Calu3 (cell line): Measurements from ENCODE around the gene ITPKB. TPM values are rescaled to one million over a fixed set of nuclear protein-coding genes. Genes with fewer than 3 reads are reported as not detected.
"Not testable (repeated sequence)": the region's sequence is repeated elsewhere in the genome, so short reads cannot be mapped to it uniquely, and the experiment has no call there.

Source experiments
- BruUV-seq: library from RNA; stranded (reverse); fragments of 400-500 nt; replicated peaks from 2 replicates; lab custom pipeline; 2021; lab: Mats Ljungman, UMichigan
- CTCF ChIA-PET: fragments of 300-600 bp; sonication (Branson Sonifier 250); formaldehyde crosslinking; loops from one replicate; lab custom pipeline; 2022; ENCODE audit warnings: antibody characterized with exemption; lab: Charles Lee
- DNase-seq: peaks from one replicate; pipeline ENCODE4 v3.0.0; 2022
- H3K27ac Mint-ChIP-seq: one replicate; pipeline ENCODE4 v1.8.0; 2022; ENCODE audit warnings: mixed read lengths; ENCODE audit not compliant: unreplicated experiment
- H3K27me3 Mint-ChIP-seq: one replicate; pipeline ENCODE4 v1.8.0; 2022; ENCODE audit warnings: mixed read lengths; ENCODE audit not compliant: unreplicated experiment
- H3K36me3 Mint-ChIP-seq: one replicate; pipeline ENCODE4 v1.8.0; 2022; ENCODE audit warnings: mild to moderate bottlenecking, moderate library complexity, mixed read lengths; ENCODE audit not compliant: insufficient read depth, unreplicated experiment
- H3K4me1 Mint-ChIP-seq: one replicate; pipeline ENCODE4 v1.8.0; 2022; ENCODE audit warnings: mild to moderate bottlenecking, low read depth, mixed read lengths; ENCODE audit not compliant: unreplicated experiment
- H3K4me3 Mint-ChIP-seq: one replicate; pipeline ENCODE4 v1.8.0; 2022; ENCODE audit warnings: mild to moderate bottlenecking, low read depth, moderate library complexity, mixed read lengths; ENCODE audit not compliant: unreplicated experiment
- H3K9me3 Mint-ChIP-seq: one replicate; pipeline ENCODE4 v1.8.0; 2022; ENCODE audit warnings: low read depth, mixed read lengths; ENCODE audit not compliant: unreplicated experiment
- intact Hi-C: fragments of 100-400 bp; cut with micrococcal nuclease; formaldehyde crosslinking; loops from one replicate; pipeline ENCODE4 v1.10.0; 2022; ENCODE audit not compliant: unreplicated experiment
- total RNA-seq: library from RNA; stranded (reverse); gene quantifications from 2 replicates; pipeline ENCODE4 v1.2.3, GENCODE V29; 2022
- TF ChIP-seq, protein P1 (sequence below): fragments of 200-600 bp; IDR thresholded peaks from one replicate; pipeline ENCODE4 v1.8.0; 2022; ENCODE audit warnings: antibody characterized with exemption; ENCODE audit not compliant: unreplicated experiment

The ITPKB gene
- total RNA-seq, 1 experiment from 2014 or later = 11.8 TPM

DNA sequence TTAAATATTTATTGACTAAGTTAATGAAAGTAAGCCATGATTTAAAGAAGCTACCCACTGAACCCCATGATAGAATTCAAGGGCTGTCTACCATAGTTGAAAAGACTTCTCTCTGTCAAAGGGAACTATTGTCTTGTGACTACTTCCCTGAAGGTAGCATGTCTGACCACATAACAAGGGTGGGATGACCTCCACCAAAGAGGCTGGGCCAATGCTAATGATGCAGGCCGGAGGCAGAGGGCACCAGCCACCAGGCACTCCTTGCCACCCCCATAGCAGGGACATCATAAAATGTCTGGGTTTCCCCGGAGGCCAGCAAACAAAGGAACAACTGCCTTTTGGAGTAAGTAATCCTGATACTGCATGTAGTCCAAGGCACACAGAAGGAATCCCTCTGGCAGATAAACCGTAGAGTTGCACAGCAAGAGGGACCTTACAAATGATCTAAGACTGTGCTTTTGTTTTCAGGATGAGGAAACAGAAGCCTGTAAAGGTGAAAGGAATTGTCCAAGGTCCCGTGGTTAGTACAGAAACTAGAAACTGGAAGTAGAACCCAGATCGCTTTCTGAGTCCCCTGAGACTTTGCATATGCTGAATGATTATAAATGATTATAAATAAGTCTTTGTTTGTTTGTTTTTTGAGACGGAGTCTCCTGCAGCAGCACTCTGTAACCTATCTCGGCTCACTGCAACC, 33.5 kb upstream of the ITPKB start:
- CTCF ChIA-PET = no interaction called here
- no peaks in the 10 kb centered on the region for H3K4me1 Mint-ChIP-seq
- H3K36me3 Mint-ChIP-seq = no peaks in the 10 kb centered on the region
- no peak overlapping the region for H3K4me3 Mint-ChIP-seq
- BruUV-seq = no TSS peak
- TF ChIP-seq, protein P1, sequence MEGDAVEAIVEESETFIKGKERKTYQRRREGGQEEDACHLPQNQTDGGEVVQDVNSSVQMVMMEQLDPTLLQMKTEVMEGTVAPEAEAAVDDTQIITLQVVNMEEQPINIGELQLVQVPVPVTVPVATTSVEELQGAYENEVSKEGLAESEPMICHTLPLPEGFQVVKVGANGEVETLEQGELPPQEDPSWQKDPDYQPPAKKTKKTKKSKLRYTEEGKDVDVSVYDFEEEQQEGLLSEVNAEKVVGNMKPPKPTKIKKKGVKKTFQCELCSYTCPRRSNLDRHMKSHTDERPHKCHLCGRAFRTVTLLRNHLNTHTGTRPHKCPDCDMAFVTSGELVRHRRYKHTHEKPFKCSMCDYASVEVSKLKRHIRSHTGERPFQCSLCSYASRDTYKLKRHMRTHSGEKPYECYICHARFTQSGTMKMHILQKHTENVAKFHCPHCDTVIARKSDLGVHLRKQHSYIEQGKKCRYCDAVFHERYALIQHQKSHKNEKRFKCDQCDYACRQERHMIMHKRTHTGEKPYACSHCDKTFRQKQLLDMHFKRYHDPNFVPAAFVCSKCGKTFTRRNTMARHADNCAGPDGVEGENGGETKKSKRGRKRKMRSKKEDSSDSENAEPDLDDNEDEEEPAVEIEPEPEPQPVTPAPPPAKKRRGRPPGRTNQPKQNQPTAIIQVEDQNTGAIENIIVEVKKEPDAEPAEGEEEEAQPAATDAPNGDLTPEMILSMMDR = no peak
- peaks cover 13% of the 10 kb centered on the region for H3K27me3 Mint-ChIP-seq
- intact Hi-C loops = no loop called here
- no peak for DNase-seq
- H3K27ac Mint-ChIP-seq = no peak overlapping the region
- H3K9me3 Mint-ChIP-seq = no peaks in the 10 kb centered on the region

GRCh38 chr1:226767170-226767569, 28.1 kb upstream of the ITPKB start:
- CTCF ChIA-PET, H3K9me3 Mint-ChIP-seq, H3K4me1 Mint-ChIP-seq, BruUV-seq, H3K36me3 Mint-ChIP-seq, DNase-seq, H3K4me3 Mint-ChIP-seq, H3K27ac Mint-ChIP-seq, intact Hi-C loops: not testable (repeated sequence)
- H3K27me3 Mint-ChIP-seq = peaks cover 65% of the 10 kb centered on the region

- BruUV-seq = no TSS peak
- TF ChIP-seq, protein P1 = no peak
- Mint-ChIP-seq H3K27ac (no peak overlapping the region), H3K9me3 (no peaks in the 10 kb centered on the region), H3K36me3 (no peaks in the 10 kb centered on the region), H3K27me3 (peaks cover 71% of the 10 kb centered on the region), H3K4me3 (no peak overlapping the region), H3K4me1 (no peaks in the 10 kb centered on the region)
- CTCF ChIA-PET = no interaction called here
- DNase-seq = no peak
- intact Hi-C loops = no loop called here
Observed at GRCh38 chr1:226766565-226766964, 27.5 kb upstream of the ITPKB start.

GRCh38 chr1:226764533-226764932, 25.5 kb upstream of the ITPKB start:
- BruUV-seq = no TSS peak
- intact Hi-C loops = no loop called here
- Mint-ChIP-seq H3K27me3 (peaks cover 83% of the 10 kb centered on the region), H3K4me3 (no peak overlapping the region), H3K4me1 (no peaks in the 10 kb centered on the region), H3K27ac (no peak overlapping the region), H3K9me3 (no peaks in the 10 kb centered on the region), H3K36me3 (no peaks in the 10 kb centered on the region)
- CTCF ChIA-PET = no interaction called here
- TF ChIP-seq, protein P1 = no peak
- DNase-seq = no peak

- no peak overlapping the region for H3K4me3 Mint-ChIP-seq
- TF ChIP-seq, protein P1 = no peak
- H3K27ac Mint-ChIP-seq = no peak overlapping the region
- DNase-seq = peak; percentile 6
- intact Hi-C loops = no loop called here
- no TSS peak for BruUV-seq
- peaks cover 81% of the 10 kb centered on the region for H3K27me3 Mint-ChIP-seq
- H3K4me1 Mint-ChIP-seq = no peaks in the 10 kb centered on the region
- CTCF ChIA-PET = interaction anchor here (1.0 kb wide), 1 partner anchor 24 kb away, joined by 4 read pairs; no protein-coding TSS in a partner anchor
- H3K36me3 Mint-ChIP-seq = no peaks in the 10 kb centered on the region
- H3K9me3 Mint-ChIP-seq = no peaks in the 10 kb centered on the region
Observed at GRCh38 chr1:226763905-226764264, 24.8 kb upstream of the ITPKB start.
